NCI-H2081 (cell line): Measurements from ENCODE around the gene ETV5.
"Not testable (repeated sequence)": the region's sequence is repeated elsewhere in the genome, so short reads cannot be mapped to it uniquely, and the experiment has no call there.

Experiments used
- DNase-seq, 2 experiments: peaks; one replicate each; lab custom pipeline; 2025; lab: John Stamatoyannopoulos, UW

ETV5 gene

DNA sequence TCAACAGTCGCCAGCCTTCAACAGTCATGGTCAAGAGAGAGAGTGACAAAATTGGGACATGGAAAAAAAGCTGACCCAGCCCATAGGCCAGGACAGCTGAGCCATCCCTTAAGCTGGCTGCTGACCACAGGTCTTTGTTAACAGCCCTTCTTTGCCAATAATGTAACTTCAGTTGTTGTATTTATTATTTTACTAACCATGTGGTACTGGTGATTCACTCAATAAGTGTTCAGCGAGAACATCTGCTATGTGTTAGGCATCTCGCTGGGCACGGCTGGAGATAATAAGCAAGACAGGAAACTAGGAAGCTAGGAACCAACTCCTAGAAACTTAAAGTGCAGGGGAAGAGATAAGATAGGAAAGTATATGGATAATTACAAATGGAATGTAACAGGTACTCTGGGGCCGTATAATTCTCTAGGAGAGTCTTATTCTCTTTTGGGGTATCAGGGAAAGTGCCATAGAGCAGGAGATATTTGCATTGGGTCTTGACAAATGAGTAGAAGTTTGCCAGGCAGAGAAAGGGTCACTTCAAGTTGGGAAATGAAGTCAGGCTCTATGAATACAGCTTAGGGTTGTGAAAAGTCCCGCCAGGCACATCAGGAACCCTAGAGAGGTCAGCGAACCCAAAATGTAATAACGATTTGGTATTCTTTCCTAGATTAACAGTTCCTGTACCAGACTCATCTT lies 87.1 kb downstream of the ETV5 start:
- DNase-seq = no peak

- not testable (repeated sequence) for DNase-seq
Measured at GRCh38 chr3:186021250-186021649, 87.6 kb downstream of the ETV5 start.

DNA sequence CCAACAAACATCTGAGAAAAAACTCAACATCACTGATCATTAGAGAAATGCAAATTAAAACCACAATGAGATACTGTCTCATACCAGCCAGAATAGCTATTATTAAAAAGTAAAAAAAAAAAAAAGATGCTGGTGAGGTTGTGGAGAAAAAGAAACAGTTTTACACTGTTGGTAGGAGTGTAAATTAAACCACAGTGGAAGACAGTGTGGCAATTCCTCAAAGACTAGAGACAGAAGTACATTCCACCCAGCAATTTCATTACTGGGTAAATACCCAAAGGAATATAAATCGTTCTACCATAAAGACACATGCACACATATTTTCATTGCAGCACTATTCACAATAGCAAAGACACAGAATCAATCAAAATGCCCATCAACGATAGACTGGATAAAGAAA lies 89.6 kb downstream of the ETV5 start:
- DNase-seq = not testable (repeated sequence)

GRCh38 chr3:186014866-186015265 lies 94.0 kb downstream of the ETV5 start:
- DNase-seq = no peak

DNA sequence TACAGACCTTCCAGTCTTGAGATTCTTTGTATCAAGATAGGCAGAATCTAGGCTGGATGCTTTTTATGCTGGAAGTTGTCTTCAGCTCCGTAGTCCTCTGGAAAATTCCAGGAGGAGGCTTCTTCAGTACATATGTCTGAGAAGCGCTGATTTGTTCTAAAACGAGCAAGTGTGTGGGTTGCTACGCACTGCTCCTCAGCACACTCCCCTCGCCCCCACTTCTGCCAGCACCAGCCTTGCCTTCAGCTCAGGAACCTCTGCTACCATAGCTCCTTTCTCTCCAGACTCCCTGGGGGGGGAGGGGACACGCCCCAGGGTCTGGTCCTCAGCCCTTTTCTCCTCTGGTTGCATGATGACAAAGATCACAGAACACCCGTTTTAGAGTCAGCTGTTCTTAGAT lies 95.6 kb downstream of the ETV5 start:
- no peak for DNase-seq

DNA sequence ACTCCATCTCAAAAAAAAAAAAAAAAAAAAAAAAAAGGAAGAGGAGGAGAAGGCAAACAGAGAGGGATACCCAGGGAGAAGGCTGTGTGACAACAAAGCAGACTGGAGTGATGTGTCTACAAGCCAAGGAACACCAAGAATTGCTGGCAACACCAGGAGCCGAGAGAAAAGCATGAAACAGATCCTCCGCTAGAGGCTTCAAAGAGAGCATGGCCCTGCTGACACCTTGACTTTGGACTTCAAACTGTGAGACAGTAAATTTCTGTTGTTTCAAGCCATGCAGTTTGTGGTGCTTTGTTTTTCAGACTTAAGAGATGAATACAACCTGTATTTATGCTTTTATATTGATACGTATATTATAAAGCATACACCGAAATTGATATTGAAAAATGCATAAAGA lies 96.8 kb downstream of the ETV5 start:
- no peak for DNase-seq

DNA sequence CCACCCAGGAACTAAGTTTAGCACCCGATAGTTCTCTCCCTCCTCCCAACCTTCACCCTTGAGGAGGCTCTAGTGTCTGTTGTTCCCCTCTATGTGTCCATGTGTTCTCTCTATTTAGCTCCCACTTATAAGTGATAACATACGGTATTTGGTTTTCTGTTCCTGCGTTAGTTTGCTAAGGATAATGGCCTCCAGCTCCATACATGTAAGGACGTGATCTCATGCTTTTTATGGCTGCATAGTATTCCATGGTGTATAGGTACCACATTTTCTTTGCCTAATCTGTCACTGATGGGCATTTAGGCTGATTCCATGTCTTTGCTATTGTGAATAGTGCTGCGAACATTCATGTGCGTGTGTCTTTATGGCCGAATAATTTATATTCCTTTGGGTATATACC lies 104.2 kb downstream of the ETV5 start:
- no peak for DNase-seq

DNA sequence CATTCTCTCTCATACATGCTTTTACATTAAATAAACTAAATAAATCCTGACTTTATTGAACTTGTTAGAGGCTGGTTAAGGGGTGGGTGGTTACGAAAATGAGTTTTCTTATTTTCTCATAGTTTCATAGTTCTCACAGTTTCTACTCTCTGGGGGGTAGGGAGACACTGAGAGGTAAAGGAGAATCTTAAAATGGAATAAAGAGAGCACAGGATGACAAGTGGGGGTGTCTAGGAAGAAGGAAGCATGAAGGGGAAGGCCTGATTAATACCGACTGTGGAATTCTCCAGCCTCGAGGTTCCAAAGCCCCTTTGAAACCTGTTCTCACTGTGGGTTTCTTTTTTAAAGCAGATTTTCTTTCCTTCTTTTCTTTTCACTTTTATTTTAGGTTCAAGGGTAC lies 104.7 kb downstream of the ETV5 start:
- no peak for DNase-seq

- DNase-seq = no peak
Measured at GRCh38 chr3:186003610-186004009, 105.3 kb downstream of the ETV5 start.

DNA sequence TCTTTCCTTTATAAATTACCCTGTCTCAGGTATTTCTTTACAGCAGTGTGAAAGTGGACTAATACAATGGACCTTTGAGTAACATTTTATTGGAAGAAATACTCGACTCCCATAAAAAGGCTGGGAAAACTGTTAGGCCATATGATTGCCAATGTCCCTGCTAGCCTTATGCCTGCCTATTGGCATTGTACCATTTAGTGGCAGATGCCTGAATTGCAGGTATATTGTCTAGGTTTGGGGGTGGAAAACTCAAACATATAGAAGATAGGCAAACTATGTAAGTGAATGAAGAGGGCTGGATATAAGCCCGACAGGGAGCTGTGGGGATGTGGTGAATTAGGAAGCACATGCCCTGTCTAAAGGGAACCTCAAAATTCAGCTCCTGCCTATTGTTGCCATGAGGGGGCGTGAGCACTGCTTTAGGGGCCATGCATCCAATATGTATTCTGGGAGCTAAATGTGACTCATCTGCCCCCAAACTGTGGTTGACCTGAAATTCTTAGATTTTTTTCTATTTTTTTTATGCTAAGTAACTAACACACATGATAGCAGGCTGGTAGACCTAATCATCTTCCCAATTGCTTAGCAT lies 105.9 kb downstream of the ETV5 start:
- DNase-seq = no peak

GRCh38 chr3:186001842-186002241 lies 107.0 kb downstream of the ETV5 start:
- DNase-seq = no peak

DNA sequence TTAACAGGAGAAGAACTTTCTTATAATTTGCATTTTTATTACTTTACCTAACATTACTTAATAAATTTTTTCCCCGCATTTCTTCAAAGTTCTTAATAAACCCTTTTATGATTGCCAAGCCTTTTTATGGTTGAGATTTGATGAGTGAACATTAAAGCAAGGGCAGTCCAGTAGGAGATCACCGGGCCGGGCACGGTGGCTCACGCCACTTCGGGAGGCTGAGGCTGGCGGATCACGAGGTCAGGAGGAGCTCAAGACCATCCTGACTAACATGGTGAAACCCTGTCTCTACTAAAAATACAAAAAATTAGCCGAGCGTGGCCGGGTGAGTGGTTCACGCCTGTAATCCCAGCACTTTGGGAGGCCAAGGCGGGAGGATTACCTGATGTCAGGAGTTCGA lies 109.7 kb downstream of the ETV5 start:
- no peak for DNase-seq

- no peak for DNase-seq
Measured at GRCh38 chr3:185998136-185998535, 110.8 kb downstream of the ETV5 start.

GRCh38 chr3:185997130-185997529 lies 111.8 kb downstream of the ETV5 start:
- no peak for DNase-seq
